Coronary artery (tissue), 2 donors: ENCODE measurements around the gene RPS15.

Experiments used
- DNase-seq: peaks from one replicate; pipeline ENCODE4 v3.0.0-alpha.2; 2017; ENCODE audit warnings: low spot score
- H3K27ac ChIP-seq, 2 donors: fragments of 200-600 bp; sonication (generic); one replicate each; pipeline ENCODE4 v1.5.1; 2016 to 2019
- H3K4me3 ChIP-seq: fragments of 200-600 bp; sonication (generic); 2 replicates; pipeline ENCODE4 v1.5.1; 2016; ENCODE audit warnings: mild to moderate bottlenecking, moderate library complexity
- TF ChIP-seq, protein P1 (sequence below): fragments of 200-600 bp; sonication (generic); IDR thresholded peaks from one replicate; pipeline ENCODE4 v1.5.1; 2019; ENCODE audit warnings: antibody characterized with exemption

RPS15 gene

GRCh38 chr19:1397838-1398237 lies 40.4 kb upstream of the RPS15 start:
- TF ChIP-seq, protein P1, sequence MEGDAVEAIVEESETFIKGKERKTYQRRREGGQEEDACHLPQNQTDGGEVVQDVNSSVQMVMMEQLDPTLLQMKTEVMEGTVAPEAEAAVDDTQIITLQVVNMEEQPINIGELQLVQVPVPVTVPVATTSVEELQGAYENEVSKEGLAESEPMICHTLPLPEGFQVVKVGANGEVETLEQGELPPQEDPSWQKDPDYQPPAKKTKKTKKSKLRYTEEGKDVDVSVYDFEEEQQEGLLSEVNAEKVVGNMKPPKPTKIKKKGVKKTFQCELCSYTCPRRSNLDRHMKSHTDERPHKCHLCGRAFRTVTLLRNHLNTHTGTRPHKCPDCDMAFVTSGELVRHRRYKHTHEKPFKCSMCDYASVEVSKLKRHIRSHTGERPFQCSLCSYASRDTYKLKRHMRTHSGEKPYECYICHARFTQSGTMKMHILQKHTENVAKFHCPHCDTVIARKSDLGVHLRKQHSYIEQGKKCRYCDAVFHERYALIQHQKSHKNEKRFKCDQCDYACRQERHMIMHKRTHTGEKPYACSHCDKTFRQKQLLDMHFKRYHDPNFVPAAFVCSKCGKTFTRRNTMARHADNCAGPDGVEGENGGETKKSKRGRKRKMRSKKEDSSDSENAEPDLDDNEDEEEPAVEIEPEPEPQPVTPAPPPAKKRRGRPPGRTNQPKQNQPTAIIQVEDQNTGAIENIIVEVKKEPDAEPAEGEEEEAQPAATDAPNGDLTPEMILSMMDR = no peak
- Histone ChIP-seq H3K4me3 (no peak overlapping the region), H3K27ac (no peak overlapping the region)
- no peak for DNase-seq

DNA sequence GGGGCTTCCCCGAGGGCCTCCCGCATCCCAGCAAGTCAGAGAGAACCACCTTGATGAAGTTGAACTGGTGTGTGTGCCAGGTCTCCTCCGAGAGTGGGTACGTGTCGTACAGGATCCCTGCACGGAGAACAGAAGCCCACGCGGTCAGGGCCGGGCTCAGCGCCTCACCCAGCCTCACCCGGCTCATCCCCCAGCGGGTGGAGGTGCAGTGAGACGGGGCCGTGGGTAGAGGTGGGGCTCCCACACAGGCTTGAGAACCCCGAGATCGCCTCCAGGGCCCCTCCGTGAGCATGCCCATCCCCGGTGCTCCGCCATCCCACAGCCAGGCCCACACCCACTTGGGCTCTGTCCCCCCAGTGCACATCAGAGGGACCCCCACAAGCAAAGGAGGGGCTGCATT lies 39.1 kb upstream of the RPS15 start:
- H3K27ac ChIP-seq = no peak overlapping the region
- H3K4me3 ChIP-seq = no peak overlapping the region
- TF ChIP-seq, protein P1 = no peak
- DNase-seq = no peak

- TF ChIP-seq, protein P1 = no peak
- no peak for DNase-seq
- Histone ChIP-seq H3K27ac (peak overlapping the region in 1 of 2 donors; percentile 70), H3K4me3 (no peak overlapping the region)
Measured at GRCh38 chr19:1399745-1400144, 38.5 kb upstream of the RPS15 start.

- DNase-seq = no peak
Measured at GRCh38 chr19:1400281-1401137, 37.7 kb upstream of the RPS15 start.

DNA sequence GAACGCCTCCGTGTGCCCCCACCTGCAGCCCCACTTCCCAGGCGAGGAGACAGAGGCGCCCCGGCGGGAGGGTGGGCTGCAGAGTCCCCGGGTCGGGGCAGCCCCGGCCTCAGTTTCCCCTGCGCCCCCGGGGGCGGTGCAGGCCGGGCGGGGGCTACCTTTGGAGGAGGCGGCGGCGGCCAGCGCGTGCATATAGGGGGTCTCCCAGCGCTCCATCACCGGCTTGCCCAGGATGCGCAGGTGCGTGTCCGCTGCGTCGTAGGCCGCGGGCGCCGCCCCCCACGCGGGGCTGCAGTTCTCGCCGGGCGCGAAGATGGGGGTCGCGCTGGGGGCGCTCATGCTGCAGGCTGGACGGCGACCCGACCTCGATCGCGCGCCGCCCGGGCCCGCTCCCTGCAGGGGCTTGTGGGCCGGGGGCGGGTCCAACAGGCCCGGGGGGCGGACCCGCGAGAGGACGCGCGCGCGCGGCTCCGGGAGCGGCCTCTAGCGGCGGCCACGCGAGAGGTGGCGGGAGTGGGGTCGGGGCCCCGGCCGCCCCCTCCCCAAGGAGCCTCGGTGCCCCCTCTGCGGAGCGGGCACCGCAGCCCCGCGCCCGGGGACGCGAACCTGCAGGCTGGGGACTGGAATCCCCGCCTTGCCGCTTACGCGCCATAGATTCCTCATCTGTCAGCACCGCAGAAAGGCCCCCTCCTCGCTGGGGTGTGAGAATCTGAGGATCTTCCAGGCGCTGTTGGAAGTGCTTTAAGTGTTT lies 36.9 kb upstream of the RPS15 start, which contains the start of gene GAMT:
GAMT (minus strand) TSS at position 405 of the 751 bp plus-strand sequence; CDS start at position 339, 66 bp downstream.
- H3K27ac ChIP-seq = peak within 1 kb of the TSS; percentile 34 to 70
- no peak for DNase-seq
- peak within 1 kb of the TSS; percentile 93 for H3K4me3 ChIP-seq
- TF ChIP-seq, protein P1 = peak; percentile 29

More at GRCh38 chr19:1400281-1401137, 37.7 kb upstream of the RPS15 start:
- Histone ChIP-seq H3K27ac (peak overlapping the region; percentile 34 to 70), H3K4me3 (peak overlapping the region; percentile 93)
- TF ChIP-seq, protein P1 = no peak

DNA sequence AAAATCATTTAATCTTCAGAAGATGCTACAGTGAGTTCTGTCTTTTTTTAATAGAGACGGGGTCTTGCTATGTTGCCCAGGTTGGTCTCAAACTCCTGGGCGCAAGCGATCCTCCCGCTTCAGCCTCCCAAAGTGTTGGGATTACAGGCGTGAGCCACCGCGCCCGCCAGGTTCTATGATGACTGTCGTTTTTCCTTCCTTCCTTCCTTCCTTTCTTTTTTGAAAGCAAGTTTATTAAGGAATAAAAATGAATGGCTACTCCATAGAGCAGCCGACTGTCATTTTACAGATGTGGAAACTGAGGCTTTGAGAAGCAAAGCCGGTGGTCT lies 36.3 kb upstream of the RPS15 start:
- TF ChIP-seq, protein P1 = no peak
- Histone ChIP-seq H3K27ac (no peak overlapping the region), H3K4me3 (peak overlapping the region; percentile 93)
- DNase-seq = no peak
